Right renal cortex interstitium (tissue), 3 donors: Measurements from ENCODE around the gene DRC1. TPM values are rescaled to one million over a fixed set of nuclear protein-coding genes. Genes with fewer than 3 reads are reported as not detected.

Experiments used
- DNase-seq, 3 donors: peaks; one replicate each; pipeline ENCODE4 v3.0.0-alpha.2; 2013; ENCODE audit warnings: low read depth in 3 of 3, low spot score in 2 of 3
- polyA plus RNA-seq, 3 donors: library from polyadenylated mRNA; unstranded; fragments of 120-200 nt; gene quantifications; one replicate each; pipeline ENCODE4 v1.2.1, GENCODE V29; 2013; ENCODE audit not compliant: insufficient read length in 3 of 3

Gene DRC1
- polyA plus RNA-seq, 3 donors, result 3.4 to 3.9 (median 3.7) TPM

DNA sequence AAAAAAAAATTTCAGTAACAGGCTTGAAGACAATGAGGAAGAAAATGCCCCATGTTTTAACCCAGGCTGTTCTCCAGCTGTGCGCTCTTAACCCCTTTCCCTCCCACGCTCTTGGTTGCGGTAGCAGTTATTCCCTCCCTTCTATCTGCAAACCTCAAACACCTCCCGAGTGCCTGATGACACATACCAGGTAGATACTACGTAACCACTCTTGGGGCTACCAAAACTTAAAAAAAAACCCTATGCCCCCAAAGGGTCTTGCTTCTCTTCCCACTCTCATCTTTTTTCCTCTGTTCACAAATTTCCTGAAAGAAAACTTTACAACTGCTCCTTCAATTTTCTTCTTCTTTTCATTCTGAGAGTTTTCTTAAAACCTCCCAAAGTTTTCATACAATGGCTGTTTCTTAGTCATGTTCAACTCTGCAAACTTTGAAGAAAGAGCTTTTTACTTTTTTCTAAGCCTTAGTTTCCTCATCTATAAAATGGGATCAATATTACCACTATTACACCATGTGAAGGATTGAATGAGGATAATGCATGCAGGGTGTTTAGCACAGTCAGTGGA is 4.9 kb upstream of the DRC1 start:
- no peak for DNase-seq

GRCh38 chr2:26399771-26400376 is 1.8 kb upstream of the DRC1 start:
- no peak for DNase-seq

- DNase-seq, result no peak
Observed at GRCh38 chr2:26400723-26401122, 997 bp upstream of the DRC1 start.

- DNase-seq, result no peak
Observed at GRCh38 chr2:26407526-26407925, 5.8 kb downstream of the DRC1 start.

GRCh38 chr2:26409785-26410184 is 8.1 kb downstream of the DRC1 start:
- DNase-seq, result no peak

- DNase-seq, result no peak
Observed at GRCh38 chr2:26410764-26411243, 9.1 kb downstream of the DRC1 start.

GRCh38 chr2:26411419-26411818 is 9.7 kb downstream of the DRC1 start:
- DNase-seq, result no peak

DNA sequence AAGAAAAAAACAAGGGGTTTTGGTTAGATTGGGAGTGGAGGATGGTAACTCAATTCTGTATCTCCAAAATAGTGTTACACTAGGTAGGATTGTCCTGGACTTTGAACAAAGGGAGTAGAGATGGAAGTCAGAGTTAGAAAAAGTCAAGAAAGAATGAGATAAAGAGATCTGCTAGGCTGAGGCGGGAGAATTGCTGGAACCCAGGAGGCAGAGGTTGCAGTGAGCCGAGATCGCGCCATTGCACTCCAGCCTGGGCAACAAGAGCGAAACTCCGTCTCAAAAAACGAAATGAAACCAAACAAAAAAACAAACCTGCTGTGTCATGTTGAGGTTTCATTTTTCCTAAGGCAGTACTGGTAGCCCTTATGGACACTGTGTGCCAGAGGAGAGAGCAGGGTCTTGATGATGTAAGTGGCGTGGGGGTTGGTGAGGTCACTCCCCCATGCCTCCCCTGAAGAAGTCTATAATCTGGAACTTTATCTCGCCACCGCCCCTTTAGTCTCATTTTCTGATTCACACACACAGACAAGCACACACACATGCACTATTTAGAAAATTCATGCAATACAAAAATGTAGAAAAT is 10.5 kb downstream of the DRC1 start:
- DNase-seq, result no peak

DNA sequence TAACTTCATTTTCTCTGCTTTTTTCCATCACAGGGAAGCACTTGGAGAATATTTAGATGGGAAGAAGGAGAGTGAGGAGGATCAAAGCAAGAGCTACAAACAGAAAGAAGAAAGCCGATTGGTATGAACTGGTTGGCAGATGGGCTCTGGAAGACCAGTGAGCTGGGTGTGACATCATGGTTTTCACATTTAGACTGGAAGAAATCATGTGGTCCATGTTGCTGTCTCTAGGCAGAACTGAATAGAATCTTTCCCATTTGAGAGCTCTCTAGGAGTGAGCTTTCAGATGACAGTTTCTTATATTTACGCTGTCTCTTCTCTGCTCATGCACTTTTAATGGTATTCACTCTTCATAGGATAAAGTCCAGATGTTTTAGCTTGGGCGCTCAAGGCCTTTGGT is 12.6 kb downstream of the DRC1 start:
- DNase-seq, result no peak

DNA sequence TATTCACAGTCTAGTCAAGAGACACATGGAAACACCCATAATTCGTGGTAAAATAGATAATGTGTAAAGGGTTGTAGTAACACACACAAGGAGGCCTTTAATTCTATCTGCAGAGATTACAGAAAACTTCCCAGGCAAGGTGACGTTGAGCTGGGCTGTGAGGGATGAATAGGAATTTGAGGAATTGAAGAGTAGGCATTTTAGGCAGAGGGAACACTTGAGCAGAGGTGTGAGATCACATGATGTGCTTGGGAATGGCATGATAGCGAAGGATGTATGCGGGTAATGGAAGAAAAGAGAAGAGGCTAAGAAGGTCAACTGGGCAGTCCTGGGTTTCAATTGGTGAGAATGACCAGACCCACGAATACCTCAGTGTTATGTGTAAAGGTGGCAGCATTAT is 20.2 kb downstream of the DRC1 start:
- no peak for DNase-seq

- DNase-seq, result no peak
Observed at GRCh38 chr2:26422947-26423629, 21.4 kb downstream of the DRC1 start.

GRCh38 chr2:26423750-26424149 is 22.0 kb downstream of the DRC1 start:
- no peak for DNase-seq

DNA sequence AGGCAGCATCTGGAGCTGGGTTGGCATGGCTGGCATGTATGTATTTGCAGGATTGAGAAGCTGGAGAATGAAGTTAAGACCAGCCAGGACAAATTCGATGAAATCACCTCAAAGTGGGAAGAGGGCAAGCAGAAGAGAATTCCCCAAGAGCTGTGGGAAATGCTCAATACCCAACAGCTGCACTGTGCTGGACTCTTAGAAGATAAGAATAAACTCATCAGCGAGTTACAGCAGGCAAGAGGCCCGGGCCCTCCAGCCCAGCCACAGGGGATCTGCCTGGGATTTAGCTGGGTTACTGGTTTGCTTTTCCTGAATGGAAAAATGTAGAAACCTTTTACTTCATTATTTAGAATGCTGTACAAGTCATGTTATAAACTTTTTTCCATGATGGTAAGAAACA is 22.5 kb downstream of the DRC1 start:
- DNase-seq, result no peak

DNA sequence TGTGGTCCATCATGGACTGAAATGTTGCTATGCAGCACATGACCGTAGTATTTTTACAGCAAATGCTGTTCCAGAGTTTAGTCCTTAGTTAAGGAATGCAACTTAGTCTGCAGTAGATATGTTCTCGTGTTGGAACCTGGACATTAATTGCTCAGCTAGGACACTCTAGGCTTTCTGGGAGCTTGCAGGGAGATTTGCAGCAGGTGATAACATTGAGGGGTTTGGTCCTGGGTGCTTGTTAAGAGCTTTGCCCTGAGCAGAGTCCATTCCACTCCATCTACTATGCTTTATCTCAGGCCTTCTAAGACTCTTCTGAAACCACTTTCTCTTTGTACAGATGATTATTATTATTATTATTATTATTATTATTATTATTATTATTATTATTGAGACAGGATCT is 27.1 kb downstream of the DRC1 start:
- no peak for DNase-seq

GRCh38 chr2:26429779-26430578 is 28.3 kb downstream of the DRC1 start:
- DNase-seq, result no peak

DNA sequence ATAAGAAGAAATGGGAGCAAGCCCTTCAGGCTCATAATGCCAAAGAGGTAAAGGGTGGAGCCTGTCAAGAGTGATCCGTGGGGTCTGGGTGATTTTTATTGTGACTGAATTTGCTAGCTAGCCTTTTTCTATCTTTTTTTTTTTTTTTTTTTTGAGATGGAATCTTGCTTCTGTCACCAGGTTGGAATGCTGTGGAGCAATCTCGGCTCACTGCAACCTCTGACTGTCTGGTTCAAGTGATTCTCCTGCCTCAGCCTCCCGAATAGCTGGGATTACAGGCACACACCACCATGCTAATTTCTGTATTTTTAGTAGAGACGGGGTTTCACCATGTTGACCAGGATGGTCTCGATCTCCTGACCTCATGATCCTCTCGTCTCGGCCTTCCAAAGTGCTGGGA is 29.1 kb downstream of the DRC1 start:
- no peak for DNase-seq

DNA sequence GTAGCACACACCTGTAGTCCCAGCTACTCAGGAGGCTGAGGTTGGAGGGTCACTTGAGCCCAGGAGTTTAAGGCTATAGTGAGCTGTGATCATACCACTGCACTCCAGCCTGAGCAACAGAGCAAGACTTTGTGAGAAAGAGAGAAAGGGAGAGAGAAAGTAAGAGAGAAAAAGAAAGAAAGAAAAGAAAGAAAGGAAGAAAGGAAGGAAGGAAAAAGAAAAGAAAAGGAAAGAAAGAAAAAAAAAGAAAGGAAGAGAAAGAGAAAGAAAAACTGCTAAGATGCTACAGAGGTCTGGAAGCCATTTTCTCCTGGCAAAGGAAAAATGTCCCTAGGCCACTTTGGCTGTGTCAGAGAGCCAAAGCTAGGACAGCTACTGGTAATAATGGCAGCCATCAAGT is 30.6 kb downstream of the DRC1 start:
- DNase-seq, result no peak

DNA sequence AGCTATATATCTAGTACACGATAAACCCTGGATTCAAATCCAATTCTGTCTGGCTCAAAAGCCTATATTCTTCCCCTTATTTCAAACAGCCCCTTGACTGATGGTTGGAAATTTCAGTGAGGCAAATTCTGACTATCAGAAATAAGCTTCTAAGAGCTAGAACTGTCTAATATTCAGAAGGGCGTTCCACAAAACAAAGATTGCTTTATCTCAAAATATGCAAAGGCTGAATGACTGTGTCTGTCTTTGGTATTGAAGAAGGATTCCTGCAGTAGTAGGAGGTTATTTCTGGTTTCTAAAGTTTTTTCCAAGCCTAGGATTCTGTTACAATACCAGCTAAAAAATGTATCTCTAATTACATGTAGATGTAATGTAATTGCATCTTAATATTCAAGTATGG is 31.1 kb downstream of the DRC1 start:
- no peak for DNase-seq

GRCh38 chr2:26435106-26435505 is 33.4 kb downstream of the DRC1 start:
- DNase-seq, result no peak

DNA sequence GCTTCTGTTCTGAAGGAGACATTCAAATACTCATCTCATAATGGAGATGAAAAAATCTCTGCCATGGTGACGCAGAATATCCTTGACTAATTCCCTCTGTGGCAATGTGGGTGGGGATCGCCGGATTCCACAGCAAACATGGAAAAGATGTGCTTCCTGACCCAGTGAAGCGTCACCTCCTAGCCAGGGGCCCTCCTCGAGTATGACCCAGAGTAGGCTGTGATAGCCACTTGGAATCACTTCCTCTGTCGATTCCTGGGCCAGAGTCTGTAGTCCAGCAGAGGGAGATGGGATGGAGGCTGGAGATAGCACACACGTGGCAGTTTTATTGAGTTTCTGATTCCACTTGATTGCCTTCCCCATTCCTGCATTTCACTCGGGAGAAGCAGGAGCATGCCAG is 36.8 kb downstream of the DRC1 start:
- DNase-seq, result no peak

GRCh38 chr2:26438926-26439325 is 37.2 kb downstream of the DRC1 start:
- no peak for DNase-seq
